ENCODE measurements around the gene INPP5E.

GRCh38 chr9:136441681-136442245, 2.1 kb upstream of the INPP5E start:
- no peak for TF ChIP-seq CTCF (IDR thresholded peaks at IDR 0.05; ENCODE audit: low read depth, low read length, poor library complexity, severe bottlenecking)
- no peak for TF ChIP-seq EZH2phosphoT487 (IDR thresholded peaks at IDR 0.05; ENCODE audit: borderline replicate concordance, low read length)
